Prostate gland (tissue), 2 donors: ENCODE data around the gene CCDC195. TPM values are rescaled to one million over a fixed set of nuclear protein-coding genes. Genes with fewer than 3 reads are reported as not detected.
"Not testable (repeated sequence)": the region's sequence is repeated elsewhere in the genome, so short reads cannot be mapped to it uniquely, and the experiment has no call there.

Experiments
- DNase-seq: peaks from one replicate; pipeline ENCODE4 v3.0.0-alpha.2; 2019; ENCODE audit warnings: low spot score
- H3K27ac ChIP-seq, 2 donors: fragments of 200-600 bp; sonication (generic); 2 replicates each; pipeline ENCODE4 v1.5.1; 2017 to 2019
- H3K27me3 ChIP-seq: fragments of 200-600 bp; sonication (generic); replicated peaks from 2 replicates; pipeline ENCODE4 v1.5.1; 2019; ENCODE audit not compliant: insufficient read depth
- H3K36me3 ChIP-seq, 2 donors: fragments of 200-600 bp; sonication (generic); 1 replicate in 1 of 2; 2 replicates in 1 of 2; pipeline versions ENCODE4 v1.5.1 to v1.8.1; 2017 to 2019
- H3K4me1 ChIP-seq: fragments of 200-600 bp; sonication (generic); replicated peaks from 2 replicates; pipeline ENCODE4 v1.5.1; 2019
- H3K4me3 ChIP-seq, 2 donors: fragments of 200-600 bp; sonication (generic); 2 replicates each; pipeline ENCODE4 v1.5.1; 2017 to 2019
- H3K9me3 ChIP-seq: fragments of 200-600 bp; sonication (generic); 2 replicates; pipeline ENCODE4 v1.5.1; 2017
- POLR2A ChIP-seq: fragments of 450-650 bp; IDR thresholded peaks from one replicate; pipeline ENCODE4 v1.6.1; 2016; ENCODE audit warnings: antibody characterized with exemption, mild to moderate bottlenecking
- POLR2AphosphoS5 ChIP-seq: sonication (generic); formaldehyde crosslinking; IDR thresholded peaks from one replicate; pipeline ENCODE4 v1.6.1; 2017; ENCODE audit warnings: antibody characterized with exemption
- WGBS: methylation state at CpG from one replicate; pipeline ENCODE4 v1.1.5; 2018; 5-methylcytosine and 5-hydroxymethylcytosine counted together
- intact Hi-C: fragments of 100-400 bp; cut with DNase I; formaldehyde crosslinking; loops from one replicate; pipeline ENCODE4 v1.14.2; 2022
- total RNA-seq, 2 donors: library from RNA; depleted of rRNA; stranded (reverse); fragments of >200 nt; gene quantifications; one replicate each; pipeline ENCODE4 v1.1.0, GENCODE V29; 2016
- TF ChIP-seq, protein P1 (sequence below), 4 experiments: fragments of 200-600 bp in 2 of 4; fragments of 450-650 bp in 2 of 4; sonication (generic) in 2 of 4; IDR thresholded peaks; 1 replicate in 3 of 4; 2 replicates in 1 of 4; pipeline ENCODE4 v1.5.1; 2016 to 2019; ENCODE audit warnings: antibody characterized with exemption in 4 of 4, mild to moderate bottlenecking in 2 of 4, moderate library complexity in 2 of 4

Gene CCDC195
- total RNA-seq, 2 donors from 2014 or later, result not detected

DNA sequence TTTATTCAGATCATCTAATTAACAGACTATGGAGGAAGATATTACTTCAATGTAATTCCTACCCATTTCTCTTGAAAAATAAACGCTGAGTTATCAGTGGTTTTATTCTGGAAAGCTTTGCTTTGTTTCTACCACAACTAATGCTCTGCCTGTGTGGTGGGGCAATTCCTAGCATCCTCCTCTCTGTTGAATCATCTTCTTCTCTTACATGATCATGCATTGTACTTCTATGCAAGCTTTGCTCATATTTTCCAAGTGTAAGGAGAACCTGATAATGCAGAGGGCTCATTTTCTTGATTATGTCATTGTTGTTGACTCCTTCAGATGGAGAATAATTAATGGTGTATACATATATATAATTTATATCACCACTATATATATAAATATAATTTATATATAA is 46.7 kb downstream of the CCDC195 start:
- Histone ChIP-seq H3K27ac (no peak overlapping the region), H3K9me3 (no peaks in the 10 kb centered on the region), H3K4me3 (no peak overlapping the region), H3K36me3 (no peaks in the 10 kb centered on the region), H3K27me3 (peaks cover 2% of the 10 kb centered on the region), H3K4me1 (no peaks in the 10 kb centered on the region)
- 82% methylated on average over 1 of the region's 1 CpG for WGBS
- intact Hi-C loops, result no loop called here
- no peak for TF ChIP-seq POLR2A
- TF ChIP-seq, protein P1, sequence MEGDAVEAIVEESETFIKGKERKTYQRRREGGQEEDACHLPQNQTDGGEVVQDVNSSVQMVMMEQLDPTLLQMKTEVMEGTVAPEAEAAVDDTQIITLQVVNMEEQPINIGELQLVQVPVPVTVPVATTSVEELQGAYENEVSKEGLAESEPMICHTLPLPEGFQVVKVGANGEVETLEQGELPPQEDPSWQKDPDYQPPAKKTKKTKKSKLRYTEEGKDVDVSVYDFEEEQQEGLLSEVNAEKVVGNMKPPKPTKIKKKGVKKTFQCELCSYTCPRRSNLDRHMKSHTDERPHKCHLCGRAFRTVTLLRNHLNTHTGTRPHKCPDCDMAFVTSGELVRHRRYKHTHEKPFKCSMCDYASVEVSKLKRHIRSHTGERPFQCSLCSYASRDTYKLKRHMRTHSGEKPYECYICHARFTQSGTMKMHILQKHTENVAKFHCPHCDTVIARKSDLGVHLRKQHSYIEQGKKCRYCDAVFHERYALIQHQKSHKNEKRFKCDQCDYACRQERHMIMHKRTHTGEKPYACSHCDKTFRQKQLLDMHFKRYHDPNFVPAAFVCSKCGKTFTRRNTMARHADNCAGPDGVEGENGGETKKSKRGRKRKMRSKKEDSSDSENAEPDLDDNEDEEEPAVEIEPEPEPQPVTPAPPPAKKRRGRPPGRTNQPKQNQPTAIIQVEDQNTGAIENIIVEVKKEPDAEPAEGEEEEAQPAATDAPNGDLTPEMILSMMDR (IDR thresholded peaks at IDR 0.05), result no peak
- TF ChIP-seq POLR2AphosphoS5, result no peak
- DNase-seq, result no peak

GRCh38 chr2:224668123-224668909 is 47.8 kb downstream of the CCDC195 start:
- TF ChIP-seq POLR2AphosphoS5, result no peak
- no peak for TF ChIP-seq POLR2A
- TF ChIP-seq, protein P1 (IDR thresholded peaks at IDR 0.05), result no peak
- DNase-seq, result no peak
- intact Hi-C loops, result no loop called here

DNA sequence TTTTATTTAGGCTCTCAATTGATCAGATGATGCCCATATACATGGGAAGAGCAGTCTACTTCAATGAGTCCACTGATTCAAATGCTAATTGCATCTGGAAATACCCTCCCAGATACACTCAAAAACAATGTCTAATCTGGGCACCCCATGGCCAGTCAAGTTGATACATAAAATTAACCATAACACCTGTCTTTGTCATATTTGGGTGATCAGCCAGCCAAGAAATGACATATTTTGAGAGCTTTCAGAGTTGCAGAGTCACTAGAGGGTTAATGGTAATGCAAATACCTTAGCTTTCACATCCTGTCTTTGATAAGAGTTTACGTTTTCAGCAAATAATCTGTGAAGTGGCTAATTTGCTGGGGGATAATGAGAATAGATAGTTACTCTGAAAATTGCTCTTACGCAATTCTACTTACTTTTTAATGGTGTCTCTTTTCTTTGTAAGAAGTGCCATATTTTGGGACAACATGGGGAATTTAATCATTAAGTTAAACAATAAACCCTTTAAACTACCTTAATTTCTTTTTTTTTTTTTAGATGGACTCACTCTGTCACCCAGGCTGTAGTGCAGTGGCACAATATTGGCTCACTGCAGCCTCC is 49.1 kb downstream of the CCDC195 start:
- 72% methylated on average over 2 of the region's 2 CpGs for WGBS

More at GRCh38 chr2:224668123-224668909, 47.8 kb downstream of the CCDC195 start:
- no peak overlapping the region for H3K27ac ChIP-seq
- no peaks in the 10 kb centered on the region for H3K4me1 ChIP-seq
- H3K27me3 ChIP-seq, result peaks cover 2% of the 10 kb centered on the region
- H3K9me3 ChIP-seq, result no peaks in the 10 kb centered on the region
- no peaks in the 10 kb centered on the region for H3K36me3 ChIP-seq
- 53% methylated on average over 12 of the region's 12 CpGs for WGBS
- H3K4me3 ChIP-seq, result no peak overlapping the region

GRCh38 chr2:224663322-224663721 is 52.8 kb downstream of the CCDC195 start:
- intact Hi-C loops, H3K4me3 ChIP-seq, H3K9me3 ChIP-seq, H3K27me3 ChIP-seq, H3K36me3 ChIP-seq, H3K4me1 ChIP-seq, H3K27ac ChIP-seq, DNase-seq: not testable (repeated sequence)
- 87% methylated on average over 2 of the region's 2 CpGs for whole genome bisulfite sequencing

More for the DNA sequence above, 49.1 kb downstream of the CCDC195 start:
- Histone ChIP-seq H3K36me3 (no peaks in the 10 kb centered on the region), H3K4me3 (no peak overlapping the region), H3K9me3 (no peaks in the 10 kb centered on the region), H3K27me3 (no peaks in the 10 kb centered on the region), H3K4me1 (no peaks in the 10 kb centered on the region), H3K27ac (no peak overlapping the region)
- no peak for DNase-seq
- TF ChIP-seq POLR2A, result no peak
- intact Hi-C loops, result no loop called here

DNA sequence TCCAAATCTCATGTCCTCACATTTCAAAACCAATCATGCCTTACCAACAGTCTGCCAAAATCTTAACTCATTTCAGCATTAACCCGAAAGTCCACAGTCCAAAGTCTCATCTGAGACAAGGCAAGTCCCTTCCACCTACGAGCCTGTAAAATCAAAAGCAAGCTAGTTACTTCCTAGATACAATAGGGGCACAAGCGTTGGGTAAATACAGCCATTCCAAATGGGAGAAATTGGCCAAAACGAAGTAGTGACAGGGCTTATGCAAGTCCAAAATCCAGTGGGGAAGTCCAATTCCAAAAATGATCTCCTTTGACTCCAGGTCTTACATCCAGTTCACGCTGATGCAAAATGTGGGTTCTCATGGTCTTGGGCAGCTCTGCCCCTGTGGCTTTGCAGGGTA is 54.5 kb downstream of the CCDC195 start:
- H3K36me3 ChIP-seq, intact Hi-C loops, H3K9me3 ChIP-seq, H3K4me1 ChIP-seq, H3K27me3 ChIP-seq, H3K27ac ChIP-seq, DNase-seq, H3K4me3 ChIP-seq: not testable (repeated sequence)
- 64% methylated on average over 5 of the region's 5 CpGs for WGBS

- 86% methylated on average over 6 of the region's 6 CpGs for WGBS
- no peaks in the 10 kb centered on the region for H3K36me3 ChIP-seq
- TF ChIP-seq, protein P1 (IDR thresholded peaks at IDR 0.05), result no peak
- TF ChIP-seq POLR2A, result no peak
- TF ChIP-seq POLR2AphosphoS5, result no peak
These were observed 56.5 kb downstream of the CCDC195 start for GRCh38 chr2:224659714-224660113.

More at GRCh38 chr2:224659714-224660113, 56.5 kb downstream of the CCDC195 start:
- no peak overlapping the region for H3K27ac ChIP-seq
- no peaks in the 10 kb centered on the region for H3K4me1 ChIP-seq
- intact Hi-C loops, result loop anchor here (10.0 kb wide), 1 partner anchor 215 kb away; no protein-coding TSS in a partner anchor
- no peaks in the 10 kb centered on the region for H3K9me3 ChIP-seq
- H3K27me3 ChIP-seq, result no peaks in the 10 kb centered on the region
- no peak overlapping the region for H3K4me3 ChIP-seq
- DNase-seq, result no peak
